ENCODE results near the gene MYLK4.
"Not testable (repeated sequence)": the region's sequence is repeated elsewhere in the genome, so short reads cannot be mapped to it uniquely, and the experiment has no call there.

MYLK4 gene

GRCh38 chr6:2763876-2764540 is 13.3 kb upstream of the MYLK4 start:
- H3K4me3 ChIP-seq (ENCODE audit: low read length): peak overlapping the region; percentile 63
- H3K4me1 ChIP-seq (ENCODE audit: control insufficient read depth, low read depth, low read length): peaks cover 13% of the 10 kb centered on the region
- H3K9me3 ChIP-seq (ENCODE audit: control insufficient read depth, low read depth, low read length): no peaks in the 10 kb centered on the region
- no peaks in the 10 kb centered on the region for H3K27me3 ChIP-seq (ENCODE audit: control insufficient read depth, insufficient read depth, low read length)
- no peaks in the 10 kb centered on the region for H3K36me3 ChIP-seq (ENCODE audit: control insufficient read depth, low read depth, low read length)
- H3K9ac ChIP-seq (ENCODE audit: low read length): peak overlapping the region; percentile 57
- H3K27ac ChIP-seq (ENCODE audit: low read length): no peak overlapping the region

- H3K36me3 ChIP-seq (ENCODE audit: control insufficient read depth, low read depth, low read length): no peaks in the 10 kb centered on the region
- no peaks in the 10 kb centered on the region for H3K27me3 ChIP-seq (ENCODE audit: control insufficient read depth, insufficient read depth, low read length)
- no peak overlapping the region for H3K27ac ChIP-seq (ENCODE audit: low read length)
- peaks cover 13% of the 10 kb centered on the region for H3K4me1 ChIP-seq (ENCODE audit: control insufficient read depth, low read depth, low read length)
- H3K9me3 ChIP-seq (ENCODE audit: control insufficient read depth, low read depth, low read length): no peaks in the 10 kb centered on the region
- H3K9ac ChIP-seq (ENCODE audit: low read length): no peak overlapping the region
- H3K4me3 ChIP-seq (ENCODE audit: low read length): no peak overlapping the region
These were observed 12.7 kb upstream of the MYLK4 start for GRCh38 chr6:2763345-2763841.

- not testable (repeated sequence) for H3K9ac ChIP-seq (ENCODE audit: low read length); H3K4me3 ChIP-seq (ENCODE audit: low read length); H3K27me3 ChIP-seq (ENCODE audit: control insufficient read depth, insufficient read depth, low read length); H3K36me3 ChIP-seq (ENCODE audit: control insufficient read depth, low read depth, low read length); H3K9me3 ChIP-seq (ENCODE audit: control insufficient read depth, low read depth, low read length); H3K27ac ChIP-seq (ENCODE audit: low read length)
- H3K4me1 ChIP-seq (ENCODE audit: control insufficient read depth, low read depth, low read length): peaks cover 10% of the 10 kb centered on the region
These were observed 12.1 kb upstream of the MYLK4 start for GRCh38 chr6:2762868-2763267.

DNA sequence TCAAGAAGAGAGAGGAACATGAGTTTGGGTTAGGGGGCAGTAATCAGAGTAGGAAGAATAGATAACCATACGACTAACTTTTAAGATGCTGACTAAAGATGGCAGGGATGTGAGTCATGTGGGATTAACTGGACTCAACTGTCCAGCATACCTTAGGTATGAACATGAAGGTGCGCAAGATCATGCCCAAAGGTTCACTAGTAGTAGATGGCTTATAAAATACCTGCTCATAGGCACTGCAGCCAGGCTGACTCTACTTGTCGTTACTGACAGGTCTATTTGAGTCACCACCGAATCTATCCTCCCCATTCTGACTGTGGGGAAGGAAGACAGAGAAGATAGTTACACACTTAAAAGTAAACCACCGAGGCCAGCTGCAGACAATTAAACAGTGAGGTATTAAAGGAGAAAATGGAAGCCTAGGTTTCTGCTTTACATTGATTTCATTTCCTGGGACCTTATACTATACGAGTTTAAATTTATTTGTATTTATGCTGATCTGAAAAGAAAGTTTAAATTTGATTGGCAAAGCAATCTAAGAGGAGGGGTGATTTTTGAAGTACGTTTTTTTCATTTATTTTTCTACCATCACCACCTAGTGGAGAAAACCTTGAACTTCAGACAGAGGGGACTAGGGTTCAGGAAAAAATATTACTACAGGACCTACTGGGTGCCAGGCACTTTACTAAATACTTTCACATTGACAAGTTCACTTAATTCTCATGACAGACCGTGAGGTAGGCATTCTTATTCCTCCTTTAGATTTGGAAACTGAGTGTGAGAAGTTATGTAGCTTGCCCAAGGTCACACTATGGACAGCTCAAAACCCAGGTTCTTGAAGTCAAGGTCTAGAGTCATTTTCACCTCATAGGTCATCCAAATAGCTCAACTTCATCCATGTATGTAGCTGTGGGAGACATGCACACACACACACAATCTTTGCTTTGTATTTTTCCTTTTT is 10.4 kb upstream of the MYLK4 start:
- Histone ChIP-seq H3K4me1 (ENCODE audit: control insufficient read depth, low read depth, low read length) (no peaks in the 10 kb centered on the region), H3K27ac (ENCODE audit: low read length) (no peak overlapping the region), H3K4me3 (ENCODE audit: low read length) (no peak overlapping the region), H3K36me3 (ENCODE audit: control insufficient read depth, low read depth, low read length) (no peaks in the 10 kb centered on the region), H3K27me3 (ENCODE audit: control insufficient read depth, insufficient read depth, low read length) (no peaks in the 10 kb centered on the region), H3K9ac (ENCODE audit: low read length) (no peak overlapping the region), H3K9me3 (ENCODE audit: control insufficient read depth, low read depth, low read length) (no peaks in the 10 kb centered on the region)

DNA sequence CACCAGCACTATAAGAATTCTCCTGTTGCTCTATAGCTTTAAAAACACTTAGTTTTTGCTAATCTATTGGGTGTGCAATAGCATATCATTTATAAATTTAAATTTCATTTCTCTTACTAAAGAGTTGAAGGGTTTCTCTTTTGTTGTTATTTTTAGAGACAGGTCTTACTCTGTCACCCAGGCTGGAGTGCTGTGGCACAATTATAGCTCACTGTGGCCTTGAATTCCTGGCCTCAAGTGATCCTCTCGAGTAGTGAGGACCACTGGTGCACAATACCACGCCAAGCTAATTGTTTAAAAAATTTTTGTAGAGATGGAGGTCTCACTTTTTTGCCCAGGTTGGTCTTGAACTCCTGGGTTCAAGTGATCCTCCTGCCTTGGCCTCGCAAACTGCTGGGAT is 8.3 kb upstream of the MYLK4 start:
- Histone ChIP-seq H3K27me3 (ENCODE audit: control insufficient read depth, insufficient read depth, low read length) (no peaks in the 10 kb centered on the region), H3K9me3 (ENCODE audit: control insufficient read depth, low read depth, low read length) (no peaks in the 10 kb centered on the region), H3K27ac (ENCODE audit: low read length) (no peak overlapping the region), H3K9ac (ENCODE audit: low read length) (no peak overlapping the region), H3K4me3 (ENCODE audit: low read length) (no peak overlapping the region), H3K36me3 (ENCODE audit: control insufficient read depth, low read depth, low read length) (no peaks in the 10 kb centered on the region), H3K4me1 (ENCODE audit: control insufficient read depth, low read depth, low read length) (no peaks in the 10 kb centered on the region)

- H3K9ac ChIP-seq (ENCODE audit: low read length): no peak overlapping the region
- no peaks in the 10 kb centered on the region for H3K27me3 ChIP-seq (ENCODE audit: control insufficient read depth, insufficient read depth, low read length)
- H3K4me1 ChIP-seq (ENCODE audit: control insufficient read depth, low read depth, low read length): no peaks in the 10 kb centered on the region
- H3K9me3 ChIP-seq (ENCODE audit: control insufficient read depth, low read depth, low read length): no peaks in the 10 kb centered on the region
- no peaks in the 10 kb centered on the region for H3K36me3 ChIP-seq (ENCODE audit: control insufficient read depth, low read depth, low read length)
- H3K27ac ChIP-seq (ENCODE audit: low read length): no peak overlapping the region
- H3K4me3 ChIP-seq (ENCODE audit: low read length): no peak overlapping the region
These were observed 6.0 kb upstream of the MYLK4 start for GRCh38 chr6:2756687-2757224.

GRCh38 chr6:2756241-2756640 is 5.5 kb upstream of the MYLK4 start:
- H3K4me3 ChIP-seq (ENCODE audit: low read length): no peak overlapping the region
- no peaks in the 10 kb centered on the region for H3K36me3 ChIP-seq (ENCODE audit: control insufficient read depth, low read depth, low read length)
- H3K9ac ChIP-seq (ENCODE audit: low read length): no peak overlapping the region
- no peaks in the 10 kb centered on the region for H3K9me3 ChIP-seq (ENCODE audit: control insufficient read depth, low read depth, low read length)
- no peaks in the 10 kb centered on the region for H3K27me3 ChIP-seq (ENCODE audit: control insufficient read depth, insufficient read depth, low read length)
- H3K4me1 ChIP-seq (ENCODE audit: control insufficient read depth, low read depth, low read length): no peaks in the 10 kb centered on the region
- H3K27ac ChIP-seq (ENCODE audit: low read length): no peak overlapping the region

DNA sequence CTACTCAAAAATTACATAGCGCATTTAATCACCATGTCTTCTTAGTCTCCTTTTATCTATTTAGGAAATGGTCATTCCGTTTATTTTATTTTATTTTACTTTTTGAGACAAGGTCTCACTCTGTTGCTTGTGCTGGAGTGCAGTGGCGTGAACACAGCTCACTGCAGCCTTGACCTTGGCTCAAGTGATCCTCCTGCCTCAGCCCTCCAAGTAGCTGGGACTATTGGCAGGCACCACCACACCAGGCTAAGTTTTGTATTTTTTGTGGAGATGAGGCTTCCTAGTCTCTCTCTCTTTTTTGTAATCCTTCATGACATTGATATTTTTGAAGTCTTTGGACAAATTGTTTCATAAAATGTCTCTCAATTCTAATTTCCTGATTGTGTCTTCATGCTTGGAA is 4.7 kb upstream of the MYLK4 start:
- Histone ChIP-seq H3K9ac (ENCODE audit: low read length) (no peak overlapping the region), H3K27ac (ENCODE audit: low read length) (no peak overlapping the region), H3K9me3 (ENCODE audit: control insufficient read depth, low read depth, low read length) (no peaks in the 10 kb centered on the region), H3K4me3 (ENCODE audit: low read length) (no peak overlapping the region), H3K27me3 (ENCODE audit: control insufficient read depth, insufficient read depth, low read length) (no peaks in the 10 kb centered on the region), H3K36me3 (ENCODE audit: control insufficient read depth, low read depth, low read length) (no peaks in the 10 kb centered on the region), H3K4me1 (ENCODE audit: control insufficient read depth, low read depth, low read length) (no peaks in the 10 kb centered on the region)

DNA sequence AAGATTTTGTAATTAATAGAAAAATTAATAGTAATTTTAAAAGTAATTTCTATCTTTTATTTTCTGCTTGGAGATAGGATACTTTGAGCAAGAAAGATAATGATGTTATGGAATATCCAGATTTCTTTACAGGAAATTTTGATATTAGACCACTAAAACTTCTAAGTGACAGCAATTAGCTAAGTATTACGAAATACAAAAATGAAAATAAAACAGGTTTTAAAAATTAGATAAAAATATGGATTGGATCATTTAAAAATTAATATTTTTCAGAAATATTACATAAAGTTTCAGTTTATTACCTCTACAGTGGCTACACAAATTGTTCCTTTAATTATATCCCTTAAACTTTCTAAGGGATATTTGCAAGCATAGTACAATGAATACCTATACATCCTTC is 4.2 kb upstream of the MYLK4 start:
- no peaks in the 10 kb centered on the region for H3K9me3 ChIP-seq (ENCODE audit: control insufficient read depth, low read depth, low read length)
- no peak overlapping the region for H3K4me3 ChIP-seq (ENCODE audit: low read length)
- no peaks in the 10 kb centered on the region for H3K27me3 ChIP-seq (ENCODE audit: control insufficient read depth, insufficient read depth, low read length)
- no peaks in the 10 kb centered on the region for H3K4me1 ChIP-seq (ENCODE audit: control insufficient read depth, low read depth, low read length)
- no peaks in the 10 kb centered on the region for H3K36me3 ChIP-seq (ENCODE audit: control insufficient read depth, low read depth, low read length)
- H3K9ac ChIP-seq (ENCODE audit: low read length): no peak overlapping the region
- no peak overlapping the region for H3K27ac ChIP-seq (ENCODE audit: low read length)

DNA sequence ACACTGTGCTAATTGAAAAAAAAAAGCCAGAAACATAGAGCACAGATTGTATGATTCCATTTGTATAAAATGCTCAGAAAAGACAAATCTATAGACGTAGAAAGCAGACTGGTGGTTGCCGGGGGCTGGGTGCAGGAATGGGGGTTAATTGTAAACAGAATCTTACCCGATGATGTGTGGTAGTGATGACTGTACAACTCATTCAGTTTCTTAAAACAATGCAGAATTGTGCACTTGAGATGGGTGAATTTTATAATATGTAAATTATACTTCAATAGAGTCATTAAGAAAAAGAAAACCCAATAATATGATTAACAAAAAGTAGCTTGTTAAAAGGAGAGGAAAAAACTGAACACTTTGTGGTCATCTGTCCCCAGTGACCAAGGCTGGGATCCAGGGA is 3.7 kb upstream of the MYLK4 start:
- no peak overlapping the region for H3K27ac ChIP-seq (ENCODE audit: low read length)
- no peak overlapping the region for H3K9ac ChIP-seq (ENCODE audit: low read length)
- no peaks in the 10 kb centered on the region for H3K36me3 ChIP-seq (ENCODE audit: control insufficient read depth, low read depth, low read length)
- no peaks in the 10 kb centered on the region for H3K27me3 ChIP-seq (ENCODE audit: control insufficient read depth, insufficient read depth, low read length)
- H3K4me3 ChIP-seq (ENCODE audit: low read length): no peak overlapping the region
- no peaks in the 10 kb centered on the region for H3K9me3 ChIP-seq (ENCODE audit: control insufficient read depth, low read depth, low read length)
- peaks cover 4% of the 10 kb centered on the region for H3K4me1 ChIP-seq (ENCODE audit: control insufficient read depth, low read depth, low read length)

DNA sequence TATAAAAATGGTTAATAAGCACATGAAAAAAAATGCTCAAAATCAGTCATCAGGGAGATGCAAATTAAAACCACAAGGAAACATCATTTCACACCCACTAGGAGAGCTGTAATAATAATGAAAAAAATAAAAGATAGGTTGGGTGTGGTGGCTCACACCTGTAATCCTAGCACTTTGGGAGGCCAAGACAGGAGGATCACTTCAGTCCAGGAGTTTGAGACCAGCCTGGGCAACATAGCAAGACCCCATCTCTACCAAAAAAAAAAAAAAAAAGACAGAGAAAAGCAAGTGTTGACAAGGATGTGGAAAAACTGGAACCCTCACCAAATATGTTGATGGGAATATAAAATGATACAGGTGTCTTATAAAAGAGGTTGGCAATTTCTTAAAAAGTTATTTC is 3.0 kb upstream of the MYLK4 start:
- Histone ChIP-seq H3K9ac (ENCODE audit: low read length) (no peak overlapping the region), H3K4me1 (ENCODE audit: control insufficient read depth, low read depth, low read length) (peaks cover 4% of the 10 kb centered on the region), H3K4me3 (ENCODE audit: low read length) (no peak overlapping the region), H3K27ac (ENCODE audit: low read length) (no peak overlapping the region), H3K9me3 (ENCODE audit: control insufficient read depth, low read depth, low read length) (no peaks in the 10 kb centered on the region), H3K36me3 (ENCODE audit: control insufficient read depth, low read depth, low read length) (no peaks in the 10 kb centered on the region), H3K27me3 (ENCODE audit: control insufficient read depth, insufficient read depth, low read length) (no peaks in the 10 kb centered on the region)
